HEK293 (cell line): ENCODE results near the gene MNX1.

ENCODE experiments used
- CTCF ChIA-PET: fragments of 350-600 bp; formaldehyde crosslinking; extraction: SDS; loops from one replicate; lab custom pipeline; 2021; ENCODE audit warnings: antibody characterized with exemption; lab: Yijun Ruan, JAX
- POLR2A ChIA-PET: fragments of 300-600 bp; formaldehyde crosslinking; extraction: SDS; loops from one replicate; lab custom pipeline; 2020; ENCODE audit warnings: antibody characterized with exemption, inconsistent platforms; lab: Yijun Ruan, JAX
- H3K27ac ChIP-seq: fragments of 200-500 bp; sonication (Bioruptor generic); 2 replicates; pipeline ENCODE4 v1.5.1; 2014; ENCODE audit warnings: low read depth, low read length, control low read depth, inconsistent platforms; ENCODE audit errors: extremely low read depth
- H3K36me3 ChIP-seq, 2 experiments: fragments of 200-500 bp in 1 of 2; sonication (Bioruptor generic) in 1 of 2; 1 replicate in 1 of 2; 2 replicates in 1 of 2; pipeline ENCODE4 v1.5.1; 2014 to 2017; ENCODE audit warnings: inconsistent platforms in 2 of 2, low read length in 2 of 2; ENCODE audit not compliant: control insufficient read depth in 2 of 2, insufficient read depth in 1 of 2
- H3K4me1 ChIP-seq: fragments of 200-500 bp; sonication (Bioruptor generic); 2 replicates; pipeline ENCODE4 v1.5.1; 2014; ENCODE audit warnings: mild to moderate bottlenecking, low read length, inconsistent platforms; ENCODE audit not compliant: control insufficient read depth, insufficient read depth
- H3K4me3 ChIP-seq: 2 replicates; pipeline ENCODE4 v1.5.1; 2011; ENCODE audit warnings: low read depth, mild to moderate bottlenecking, control low read depth, low read length, moderate library complexity
- H3K9me3 ChIP-seq: fragments of 200-500 bp; sonication (Bioruptor generic); 2 replicates; pipeline ENCODE4 v1.5.1; 2014; ENCODE audit warnings: low read depth, low read length, inconsistent platforms; ENCODE audit not compliant: control insufficient read depth, insufficient read depth
- BCL11B ChIP-seq: fragments of 450-650 bp; formaldehyde crosslinking; IDR thresholded peaks from 2 replicates; pipeline ENCODE4 v1.5.1; 2016; ENCODE audit warnings: low read depth, missing biosample characterization, missing genetic modification characterization
- GFI1B ChIP-seq: fragments of 450-650 bp; formaldehyde crosslinking; IDR thresholded peaks from 2 replicates; pipeline ENCODE4 v1.5.1; 2016; ENCODE audit warnings: missing biosample characterization, missing genetic modification characterization
- KLF17 ChIP-seq: fragments of 450-650 bp; formaldehyde crosslinking; IDR thresholded peaks from 2 replicates; pipeline ENCODE4 v1.5.1; 2016; ENCODE audit warnings: missing biosample characterization, missing genetic modification characterization
- PRDM6 ChIP-seq: fragments of 450-650 bp; formaldehyde crosslinking; IDR thresholded peaks from 2 replicates; pipeline ENCODE4 v1.5.1; 2017; ENCODE audit warnings: missing biosample characterization, missing genetic modification characterization
- YY1 ChIP-seq: fragments of 450-650 bp; formaldehyde crosslinking; IDR thresholded peaks from 2 replicates; pipeline ENCODE4 v1.5.1; 2018; ENCODE audit warnings: missing biosample characterization, missing genetic modification characterization
- YY2 ChIP-seq: fragments of 450-650 bp; formaldehyde crosslinking; IDR thresholded peaks from 2 replicates; pipeline ENCODE4 v1.5.1; 2016; ENCODE audit warnings: missing biosample characterization, missing genetic modification characterization
- ZFP37 ChIP-seq: fragments of 450-650 bp; formaldehyde crosslinking; IDR thresholded peaks from 2 replicates; pipeline ENCODE4 v1.5.1; 2016; ENCODE audit warnings: missing biosample characterization, missing genetic modification characterization
- ZNF132 ChIP-seq: fragments of 450-650 bp; formaldehyde crosslinking; IDR thresholded peaks from 2 replicates; pipeline ENCODE4 v1.5.1; 2017; ENCODE audit warnings: missing biosample characterization, missing genetic modification characterization, borderline replicate concordance
- ZNF184 ChIP-seq: fragments of 450-650 bp; IDR thresholded peaks from 2 replicates; pipeline ENCODE4 v1.5.1; 2018; ENCODE audit warnings: missing biosample characterization, mild to moderate bottlenecking, missing genetic modification characterization
- ZNF23 ChIP-seq: fragments of 450-650 bp; formaldehyde crosslinking; IDR thresholded peaks from 2 replicates; pipeline ENCODE4 v1.5.1; 2016; ENCODE audit warnings: missing biosample characterization, missing genetic modification characterization, borderline replicate concordance
- ZNF394 ChIP-seq: fragments of 450-650 bp; formaldehyde crosslinking; IDR thresholded peaks from 2 replicates; pipeline ENCODE4 v1.5.1; 2016; ENCODE audit warnings: missing biosample characterization, missing genetic modification characterization, mild to moderate bottlenecking, moderate library complexity, borderline replicate concordance
- ZNF510 ChIP-seq: fragments of 450-650 bp; formaldehyde crosslinking; IDR thresholded peaks from 2 replicates; pipeline ENCODE4 v1.5.1; 2018; ENCODE audit warnings: mild to moderate bottlenecking, missing genetic modification characterization, missing biosample characterization; ENCODE audit not compliant: insufficient replicate concordance
- ZNF513 ChIP-seq: fragments of 450-650 bp; IDR thresholded peaks from 2 replicates; pipeline ENCODE4 v1.5.1; 2018; ENCODE audit warnings: missing biosample characterization, missing genetic modification characterization
- ZNF521 ChIP-seq: fragments of 450-650 bp; formaldehyde crosslinking; IDR thresholded peaks from 2 replicates; pipeline ENCODE4 v1.5.1; 2017; ENCODE audit warnings: missing biosample characterization, mild to moderate bottlenecking, missing genetic modification characterization
- ZNF530 ChIP-seq: fragments of 450-650 bp; formaldehyde crosslinking; IDR thresholded peaks from 2 replicates; pipeline ENCODE4 v1.5.1; 2016; ENCODE audit warnings: low read depth, missing biosample characterization, missing genetic modification characterization
- ZNF558 ChIP-seq: fragments of 450-650 bp; formaldehyde crosslinking; IDR thresholded peaks from 2 replicates; pipeline ENCODE4 v1.5.1; 2016; ENCODE audit warnings: missing biosample characterization, missing genetic modification characterization
- ZNF658 ChIP-seq: fragments of 450-650 bp; formaldehyde crosslinking; IDR thresholded peaks from 2 replicates; pipeline ENCODE4; 2016; ENCODE audit warnings: missing biosample characterization, missing genetic modification characterization
- ZSCAN30 ChIP-seq: fragments of 450-650 bp; IDR thresholded peaks from 2 replicates; pipeline ENCODE4 v1.5.1; 2018; ENCODE audit warnings: missing biosample characterization, mild to moderate bottlenecking, missing genetic modification characterization, moderate library complexity
- TF ChIP-seq, protein P1 (sequence below): fragments of 450-650 bp; formaldehyde crosslinking; IDR thresholded peaks from 2 replicates; pipeline ENCODE4 v1.5.1; 2016; ENCODE audit warnings: missing biosample characterization, missing genetic modification characterization
- TF ChIP-seq, protein P2 (sequence below): fragments of 450-650 bp; formaldehyde crosslinking; IDR thresholded peaks from 2 replicates; pipeline ENCODE4 v1.5.1; 2016; ENCODE audit warnings: missing biosample characterization, missing genetic modification characterization

MNX1 gene

DNA sequence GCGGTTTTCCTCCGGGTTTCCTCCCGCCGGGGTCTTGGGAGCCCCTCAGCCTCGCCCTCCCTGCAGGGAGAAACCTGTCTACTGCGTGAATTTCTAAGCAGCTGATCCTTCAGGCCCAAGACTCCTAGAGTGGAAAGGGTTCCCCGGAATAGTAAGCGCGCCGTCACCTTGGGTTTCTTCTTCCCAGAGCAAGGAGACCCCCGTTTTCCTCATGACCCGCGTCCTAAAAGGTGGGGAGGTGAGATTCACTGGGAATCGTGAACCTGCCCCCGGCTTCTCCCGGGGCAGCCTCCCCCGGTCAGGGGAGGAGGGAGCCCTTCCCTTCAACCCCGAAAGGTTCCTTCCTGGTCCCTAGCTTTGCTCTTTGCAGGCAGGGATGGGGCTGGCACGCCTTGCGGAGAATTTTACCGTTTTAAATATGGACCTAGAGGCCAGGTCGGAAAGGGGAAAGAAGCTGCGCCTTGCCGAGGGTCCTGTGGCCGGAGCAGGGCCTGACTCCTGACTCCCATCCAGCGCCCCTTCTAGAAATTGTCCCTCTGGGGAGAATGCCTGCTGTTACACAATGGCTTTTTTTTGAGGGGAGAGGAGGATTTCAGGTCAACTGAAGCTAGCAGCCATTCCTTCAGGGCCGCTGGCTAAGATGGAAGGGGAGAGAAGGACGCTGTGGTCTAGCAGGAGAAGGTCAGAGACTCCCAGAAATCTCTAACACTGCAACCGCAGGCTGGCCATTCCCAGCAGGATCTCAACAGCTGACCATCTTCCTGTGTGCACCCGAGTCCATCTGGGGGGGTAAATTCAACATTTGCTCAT, 11.6 kb upstream of the MNX1 start:
- ChIA-PET CTCF (no interaction called here), POLR2A (no interaction called here)
- TF ChIP-seq ZFP37 (no peak), ZNF530 (tag by site-specific recombination) (no peak), ZNF513 (tag by site-specific recombination) (no peak), ZNF23 (no peak), KLF17 (tag by site-specific recombination) (no peak), PRDM6 (tag by site-specific recombination) (no peak), ZNF558 (tag by site-specific recombination) (no peak), YY1 (tag by site-specific recombination) (no peak), ZNF510 (tag by site-specific recombination) (no peak), ZNF132 (tag by site-specific recombination) (no peak), GFI1B (tag by site-specific recombination) (no peak), YY2 (tag by site-specific recombination) (no peak), BCL11B (no peak), ZNF521 (tag by site-specific recombination) (no peak), ZSCAN30 (tag by site-specific recombination) (no peak), ZNF184 (tag by site-specific recombination) (no peak), ZNF658 (tag by site-specific recombination) (no peak), ZNF394 (no peak)
- TF ChIP-seq, protein P1, sequence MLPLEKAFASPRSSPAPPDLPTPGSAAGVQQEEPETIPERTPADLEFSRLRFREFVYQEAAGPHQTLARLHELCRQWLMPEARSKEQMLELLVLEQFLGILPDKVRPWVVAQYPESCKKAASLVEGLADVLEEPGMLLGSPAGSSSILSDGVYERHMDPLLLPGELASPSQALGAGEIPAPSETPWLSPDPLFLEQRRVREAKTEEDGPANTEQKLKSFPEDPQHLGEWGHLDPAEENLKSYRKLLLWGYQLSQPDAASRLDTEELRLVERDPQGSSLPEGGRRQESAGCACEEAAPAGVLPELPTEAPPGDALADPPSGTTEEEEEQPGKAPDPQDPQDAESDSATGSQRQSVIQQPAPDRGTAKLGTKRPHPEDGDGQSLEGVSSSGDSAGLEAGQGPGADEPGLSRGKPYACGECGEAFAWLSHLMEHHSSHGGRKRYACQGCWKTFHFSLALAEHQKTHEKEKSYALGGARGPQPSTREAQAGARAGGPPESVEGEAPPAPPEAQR (tag by site-specific recombination) = no peak
- TF ChIP-seq, protein P2, sequence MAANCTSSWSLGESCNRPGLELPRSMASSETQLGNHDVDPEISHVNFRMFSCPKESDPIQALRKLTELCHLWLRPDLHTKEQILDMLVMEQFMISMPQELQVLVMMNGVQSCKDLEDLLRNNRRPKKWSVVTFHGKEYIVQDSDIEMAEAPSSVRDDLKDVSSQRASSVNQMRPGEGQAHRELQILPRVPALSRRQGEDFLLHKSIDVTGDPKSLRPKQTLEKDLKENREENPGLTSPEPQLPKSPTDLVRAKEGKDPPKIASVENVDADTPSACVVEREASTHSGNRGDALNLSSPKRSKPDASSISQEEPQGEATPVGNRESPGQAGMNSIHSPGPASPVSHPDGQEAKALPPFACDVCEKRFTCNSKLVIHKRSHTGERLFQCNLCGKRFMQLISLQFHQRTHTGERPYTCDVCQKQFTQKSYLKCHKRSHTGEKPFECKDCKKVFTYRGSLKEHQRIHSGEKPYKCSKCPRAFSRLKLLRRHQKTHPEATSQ (tag by site-specific recombination) = no peak
- no peak overlapping the region for H3K4me3 ChIP-seq
- H3K27ac ChIP-seq = no peak overlapping the region
- H3K36me3 ChIP-seq = no peaks in the 10 kb centered on the region
- H3K9me3 ChIP-seq = no peaks in the 10 kb centered on the region
- H3K4me1 ChIP-seq = no peaks in the 10 kb centered on the region
